HG03378 (cell line): ENCODE results near the gene FASTKD3.

Experiments
- ATAC-seq: cut with Tn5 transposase; IDR thresholded peaks from one replicate; pipeline ENCODE4 v1.9.1; 2021; ENCODE audit warnings: mild to moderate bottlenecking, moderate library complexity; ENCODE audit not compliant: unreplicated experiment

FASTKD3 gene

GRCh38 chr5:7881091-7881490 is 12.3 kb upstream of the FASTKD3 start:
- no peak for ATAC-seq

- peak; percentile 98 for ATAC-seq
Observed at GRCh38 chr5:7878381-7878873, 9.6 kb upstream of the FASTKD3 start.

GRCh38 chr5:7877851-7878250 is 9.0 kb upstream of the FASTKD3 start:
- ATAC-seq, result no peak

- peak; percentile 50 for ATAC-seq
Observed at GRCh38 chr5:7876867-7877266, 8.0 kb upstream of the FASTKD3 start.

- ATAC-seq, result no peak
Observed at GRCh38 chr5:7875151-7875550, 6.3 kb upstream of the FASTKD3 start.

- no peak for ATAC-seq
Observed at GRCh38 chr5:7874639-7875038, 5.8 kb upstream of the FASTKD3 start.

GRCh38 chr5:7873216-7873615 is 4.4 kb upstream of the FASTKD3 start:
- ATAC-seq, result no peak

GRCh38 chr5:7872517-7873130 is 3.8 kb upstream of the FASTKD3 start:
- ATAC-seq, result no peak

- peak; percentile 25 for ATAC-seq
Observed at GRCh38 chr5:7871653-7872052, 2.8 kb upstream of the FASTKD3 start.

GRCh38 chr5:7869474-7870136 is 774 bp upstream of the FASTKD3 start:
- ATAC-seq, result peak; percentile 21

GRCh38 chr5:7868427-7868772 is 431 bp downstream of the FASTKD3 start:
- no peak for ATAC-seq

GRCh38 chr5:7867260-7867659 is 1.6 kb downstream of the FASTKD3 start:
- ATAC-seq, result no peak

- ATAC-seq, result no peak
Observed at GRCh38 chr5:7866196-7866595, 2.6 kb downstream of the FASTKD3 start.

GRCh38 chr5:7857926-7858632 is 10.8 kb downstream of the FASTKD3 start:
- ATAC-seq, result no peak

- ATAC-seq, result no peak
Observed at GRCh38 chr5:7857361-7857760, 11.5 kb downstream of the FASTKD3 start.

GRCh38 chr5:7856855-7857254 is 12.0 kb downstream of the FASTKD3 start:
- peak; percentile 50 for ATAC-seq

GRCh38 chr5:7855611-7856010 is 13.2 kb downstream of the FASTKD3 start:
- no peak for ATAC-seq

- ATAC-seq, result no peak
Observed at GRCh38 chr5:7852988-7853387, 15.8 kb downstream of the FASTKD3 start.

- peak; percentile 44 for ATAC-seq
Observed at GRCh38 chr5:7852542-7852941, 16.3 kb downstream of the FASTKD3 start.

GRCh38 chr5:7851617-7852289 is 17.1 kb downstream of the FASTKD3 start:
- no peak for ATAC-seq

- no peak for ATAC-seq
Observed at GRCh38 chr5:7851240-7851592, 17.6 kb downstream of the FASTKD3 start.
